Lower lobe of right lung (tissue), 2 donors: Measurements from ENCODE around the gene MACF1. TPM values are rescaled to one million over a fixed set of nuclear protein-coding genes. Genes with fewer than 3 reads are reported as not detected.

Experiments used
- ATAC-seq, 2 donors: fragments of 200-7000 bp; cut with Tn5 transposase; one replicate each; pipeline ENCODE4 v1.9.1; 2020 to 2022; ENCODE audit warnings: mild to moderate bottlenecking in 2 of 2, moderate library complexity in 2 of 2
- DNase-seq: peaks from one replicate; pipeline ENCODE4 v3.0.0-alpha.2; 2020
- H3K27ac ChIP-seq: fragments of 200-600 bp; one replicate; pipeline ENCODE4 v1.8.0; 2022
- H3K27me3 ChIP-seq: fragments of 200-600 bp; one replicate; pipeline ENCODE4 v1.8.0; 2022; ENCODE audit warnings: low read depth
- H3K36me3 ChIP-seq: fragments of 200-600 bp; one replicate; pipeline ENCODE4 v1.8.0; 2022; ENCODE audit warnings: mild to moderate bottlenecking
- H3K4me1 ChIP-seq: fragments of 200-600 bp; one replicate; pipeline ENCODE4 v1.8.0; 2022
- H3K4me3 ChIP-seq: fragments of 200-600 bp; one replicate; pipeline ENCODE4 v1.8.0; 2022; ENCODE audit warnings: mild to moderate bottlenecking
- H3K9me3 ChIP-seq: fragments of 200-600 bp; one replicate; pipeline ENCODE4 v1.8.0; 2022
- CTCF ChIP-seq: fragments of 200-600 bp; IDR thresholded peaks from one replicate; pipeline ENCODE4 v1.8.0; 2022; ENCODE audit warnings: antibody characterized with exemption, mild to moderate bottlenecking
- intact Hi-C: fragments of 100-400 bp; cut with DNase I; formaldehyde crosslinking; loops from one replicate; pipeline ENCODE4 v1.11.0; 2022
- total RNA-seq: library from RNA; stranded (reverse); fragmentation: NEBNext Ultra II Directional; extraction: Animal tissue kit (Norgen Biotek cat#: 25700); gene quantifications from one replicate; pipeline ENCODE4 v1.2.1, GENCODE V29; 2021
- donor health status: DM: no; HTN: yes; CAD: no; lungs with severe emphysema.

Gene MACF1
- total RNA-seq, 1 donor from 2014 or later: 506 TPM

DNA sequence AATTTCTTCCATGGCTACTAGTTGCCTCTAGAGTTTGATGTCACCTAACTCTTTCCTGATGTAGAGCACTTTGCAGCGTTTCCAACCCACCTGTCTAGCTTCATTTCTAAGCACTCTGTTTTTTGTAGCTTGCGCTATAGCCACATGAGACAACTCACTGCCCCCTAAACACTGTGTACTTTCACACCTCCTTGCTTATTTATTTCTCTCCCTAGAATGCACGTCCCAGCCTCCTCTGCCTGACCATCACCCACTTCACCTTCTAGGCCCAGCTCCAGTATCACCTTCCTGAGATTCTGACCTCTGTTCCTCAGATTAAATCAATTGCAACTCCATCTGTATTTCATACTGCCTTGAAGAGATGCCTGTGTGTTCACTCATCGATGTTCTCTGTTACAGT, 32.5 kb downstream of the MACF1 start:
- no peak overlapping the region for H3K4me3 ChIP-seq
- H3K9me3 ChIP-seq: no peaks in the 10 kb centered on the region
- ATAC-seq (no peak), DNase-seq (no peak)
- no peak for TF ChIP-seq CTCF
- H3K4me1 ChIP-seq: no peaks in the 10 kb centered on the region
- H3K27ac ChIP-seq: no peak overlapping the region
- intact Hi-C loops: no loop called here
- H3K27me3 ChIP-seq: no peaks in the 10 kb centered on the region
- peaks cover 32% of the 10 kb centered on the region for H3K36me3 ChIP-seq

DNA sequence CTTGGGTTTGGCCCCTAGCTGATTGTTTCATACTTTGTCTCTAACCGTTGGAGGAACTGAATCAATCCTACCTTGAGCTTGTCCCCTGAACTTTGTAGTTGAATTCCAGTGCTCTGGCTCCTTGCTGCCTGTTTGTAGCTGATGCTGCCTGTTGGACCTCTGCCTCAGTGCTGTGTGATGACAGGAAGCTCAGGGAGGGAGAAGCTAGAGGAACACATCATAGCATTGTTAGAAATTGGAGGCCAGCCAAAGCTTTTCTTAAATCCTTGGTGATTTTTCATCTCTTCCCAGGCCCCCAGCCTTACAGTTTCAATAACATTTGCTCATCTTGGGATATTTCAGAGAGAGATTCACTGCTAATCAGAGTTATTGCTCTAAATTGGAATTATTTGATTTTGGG, 34.0 kb downstream of the MACF1 start:
- Histone ChIP-seq H3K9me3 (no peaks in the 10 kb centered on the region), H3K27me3 (no peaks in the 10 kb centered on the region), H3K4me3 (no peak overlapping the region), H3K4me1 (no peaks in the 10 kb centered on the region), H3K36me3 (peaks cover 17% of the 10 kb centered on the region), H3K27ac (peak overlapping the region; percentile 20)
- DNase-seq: no peak
- no peak for ATAC-seq
- intact Hi-C loops: no loop called here
- TF ChIP-seq CTCF: no peak

- no peaks in the 10 kb centered on the region for H3K4me1 ChIP-seq
These were observed 35.5 kb downstream of the MACF1 start for GRCh38 chr1:39239968-39240367.

DNA sequence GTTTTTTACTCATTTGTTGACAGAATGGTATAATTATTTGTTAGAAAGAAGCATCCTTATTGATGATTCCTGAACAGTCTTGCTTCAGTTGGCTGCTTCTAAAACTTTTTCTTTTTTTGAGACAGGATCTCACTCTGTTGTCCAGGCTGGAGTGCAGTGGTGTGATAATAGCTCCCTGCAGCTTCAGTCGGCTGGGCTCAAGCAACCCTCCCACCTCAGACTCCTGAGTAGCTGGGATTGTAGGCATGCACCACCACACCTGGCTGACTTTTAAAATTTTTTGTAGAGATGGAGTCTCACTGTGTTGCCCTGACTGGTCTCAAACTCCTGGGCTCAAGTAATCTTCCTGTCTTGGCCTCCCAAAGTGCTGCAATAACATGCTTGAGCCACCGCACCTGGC, 38.8 kb downstream of the MACF1 start:
- no peak overlapping the region for H3K4me3 ChIP-seq
- H3K27me3 ChIP-seq: no peaks in the 10 kb centered on the region
- no peaks in the 10 kb centered on the region for H3K9me3 ChIP-seq
- intact Hi-C loops: no loop called here
- H3K27ac ChIP-seq: no peak overlapping the region
- no peaks in the 10 kb centered on the region for H3K4me1 ChIP-seq
- no peak for TF ChIP-seq CTCF
- no peak for DNase-seq
- H3K36me3 ChIP-seq: peaks cover 6% of the 10 kb centered on the region
- ATAC-seq: no peak

More at GRCh38 chr1:39239968-39240367, 35.5 kb downstream of the MACF1 start:
- intact Hi-C loops: no loop called here
- Histone ChIP-seq H3K27ac (no peak overlapping the region), H3K36me3 (peaks cover 17% of the 10 kb centered on the region), H3K27me3 (no peaks in the 10 kb centered on the region), H3K9me3 (no peaks in the 10 kb centered on the region), H3K4me3 (no peak overlapping the region)
- ATAC-seq: no peak
- no peak for DNase-seq
- TF ChIP-seq CTCF: no peak

DNA sequence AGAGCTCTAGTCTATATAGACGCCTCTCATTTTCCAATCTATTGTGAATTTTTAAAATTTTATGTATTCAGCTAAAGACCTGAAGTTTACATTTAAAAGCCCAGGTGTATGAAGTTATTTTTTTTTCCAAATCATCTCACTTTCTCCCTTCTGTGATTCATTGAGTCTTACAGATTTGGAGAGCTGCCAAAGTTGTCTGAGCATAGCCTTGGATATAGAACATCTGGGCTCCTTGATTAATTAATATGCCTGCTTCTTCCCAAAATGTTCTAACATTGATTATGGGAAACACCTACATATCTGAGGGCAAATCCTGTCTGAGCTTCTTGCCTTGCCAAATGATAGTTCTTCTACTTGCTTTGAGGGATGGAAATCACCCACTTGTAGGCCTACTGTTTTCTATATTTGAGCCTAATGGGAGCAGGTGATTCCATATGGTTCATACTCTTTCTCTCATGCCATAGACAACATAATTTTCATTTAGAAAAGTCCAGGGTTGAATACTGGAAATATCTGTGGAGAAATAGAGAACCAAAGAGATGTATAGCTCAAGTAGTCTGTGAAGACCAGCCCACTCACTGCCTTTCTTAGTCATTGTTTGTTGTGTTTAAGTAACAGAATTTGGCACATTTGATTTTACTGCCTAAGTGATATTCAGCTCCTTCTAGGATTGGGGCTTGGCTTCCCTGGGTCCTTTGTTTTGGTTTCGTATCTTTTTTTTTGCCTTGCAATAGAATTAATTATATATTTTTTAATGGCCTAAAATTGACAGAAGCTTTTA, 46.2 kb downstream of the MACF1 start:
- Histone ChIP-seq H3K9me3 (no peaks in the 10 kb centered on the region), H3K27me3 (no peaks in the 10 kb centered on the region), H3K27ac (no peak overlapping the region), H3K4me1 (peaks cover 21% of the 10 kb centered on the region), H3K4me3 (no peak overlapping the region), H3K36me3 (peaks cover 48% of the 10 kb centered on the region)
- ATAC-seq (no peak), DNase-seq (no peak)
- TF ChIP-seq CTCF: no peak
- intact Hi-C loops: loop anchor here (10.0 kb wide), 1 partner anchor 46 kb away; the partner anchor contains the start of gene MACF1
